CD8-positive, alpha-beta memory T cell (primary cell): ENCODE data around the gene WNK1. TPM values are rescaled to one million over a fixed set of nuclear protein-coding genes. Genes with fewer than 3 reads are reported as not detected.

Experiments used
- CTCF ChIA-PET: fragments of 350-600 bp; sonication (Branson Sonifier 250); formaldehyde crosslinking; loops from one replicate; lab custom pipeline; 2021; ENCODE audit warnings: antibody characterized with exemption; lab: Charles Lee
- POLR2A ChIA-PET: fragments of 350-600 bp; sonication (Branson Sonifier 250); formaldehyde crosslinking; loops from one replicate; lab custom pipeline; 2021; ENCODE audit warnings: antibody characterized with exemption; lab: Charles Lee
- DNase-seq, 5 donors: peaks; one replicate each; pipeline versions ENCODE4 v3.0.0 to v3.0.0-alpha.2; 2020 to 2022; ENCODE audit warnings: mixed read lengths in 1 of 5
- H3K27ac ChIP-seq: one replicate; pipeline ENCODE4 v1.7.0; 2013; ENCODE audit warnings: low read depth, mild to moderate bottlenecking, low read length, moderate library complexity
- H3K27me3 ChIP-seq: 2 replicates; pipeline ENCODE4 v1.7.0; 2013; ENCODE audit warnings: low read length, mild to moderate bottlenecking; ENCODE audit not compliant: insufficient read depth, poor library complexity, severe bottlenecking
- H3K36me3 ChIP-seq: 2 replicates; pipeline ENCODE4 v1.7.0; 2013; ENCODE audit warnings: mild to moderate bottlenecking, low read length, moderate library complexity; ENCODE audit not compliant: insufficient read depth
- H3K4me1 ChIP-seq: 2 replicates; pipeline ENCODE4 v1.7.0; 2013; ENCODE audit warnings: mild to moderate bottlenecking, low read length, moderate library complexity; ENCODE audit not compliant: insufficient read depth
- H3K4me3 ChIP-seq: 2 replicates; pipeline ENCODE4 v1.7.0; 2013; ENCODE audit warnings: mild to moderate bottlenecking, low read length
- H3K9me3 ChIP-seq: 2 replicates; pipeline ENCODE4 v1.7.0; 2013; ENCODE audit warnings: mild to moderate bottlenecking, low read length
- H3K27ac Mint-ChIP-seq, 8 donors: one replicate each; pipeline ENCODE4 v1.8.0; 2020 to 2021; ENCODE audit warnings: mixed read lengths in 8 of 8, mild to moderate bottlenecking in 6 of 8, inconsistent platforms in 3 of 8, moderate library complexity in 3 of 8
- H3K27me3 Mint-ChIP-seq, 2 donors: one replicate each; pipeline ENCODE4 v1.8.0; 2020 to 2021; ENCODE audit warnings: mixed read lengths in 2 of 2, mild to moderate bottlenecking in 1 of 2, moderate library complexity in 1 of 2
- H3K36me3 Mint-ChIP-seq, 3 donors: one replicate each; pipeline ENCODE4 v1.8.0; 2020 to 2021; ENCODE audit warnings: mixed read lengths in 3 of 3, inconsistent platforms in 1 of 3, mild to moderate bottlenecking in 1 of 3
- H3K4me1 Mint-ChIP-seq, 3 donors: one replicate each; pipeline ENCODE4 v1.8.0; 2020 to 2021; ENCODE audit warnings: mixed read lengths in 3 of 3, inconsistent platforms in 1 of 3, mild to moderate bottlenecking in 1 of 3
- H3K4me3 Mint-ChIP-seq, 7 donors: one replicate each; pipeline ENCODE4 v1.8.0; 2020 to 2021; ENCODE audit warnings: mixed read lengths in 7 of 7, mild to moderate bottlenecking in 6 of 7, moderate library complexity in 4 of 7, inconsistent platforms in 2 of 7
- H3K9me3 Mint-ChIP-seq, 5 donors: one replicate each; pipeline ENCODE4 v1.8.0; 2020 to 2022; ENCODE audit warnings: mixed read lengths in 5 of 5, mild to moderate bottlenecking in 3 of 5, moderate library complexity in 2 of 5, inconsistent platforms in 1 of 5
- polyA plus RNA-seq: library from polyadenylated mRNA; unstranded; fragments of 300-500 nt; fragmentation: Illumina TruSeq; gene quantifications from one replicate; pipeline ENCODE4 v1.2.3, GENCODE V29; 2021
- total RNA-seq, 2 experiments: library from RNA; stranded (reverse); gene quantifications; one replicate each; pipeline ENCODE4 v1.2.3, GENCODE V29; 2021

Gene WNK1
- total and polyA plus RNA-seq, 3 experiments from 2014 or later = 47.4 to 176 (median 174) TPM

GRCh38 chr12:879641-880040 is 127.3 kb downstream of the WNK1 start:
- ChIA-PET CTCF (interaction anchor here (1.2 kb wide), 1 partner anchor 10 kb away, joined by 3 read pairs; no protein-coding TSS in a partner anchor), POLR2A (interaction anchor here (0.7 kb wide), 1 partner anchor 704 kb away, joined by 3 read pairs; no protein-coding TSS in a partner anchor)
- Histone ChIP-seq H3K4me3 (no peak overlapping the region), H3K36me3 (peaks cover 55% of the 10 kb centered on the region), H3K4me1 (no peaks in the 10 kb centered on the region), H3K9me3 (no peaks in the 10 kb centered on the region), H3K27ac (no peak overlapping the region), H3K27me3 (no peaks in the 10 kb centered on the region)
- Mint-ChIP-seq H3K4me3 (no peak overlapping the region), H3K36me3 (peaks cover 2 to 81% (median 27%) of the 10 kb centered on the region in 3 donors), H3K27ac (peak overlapping the region in 5 of 8 donors; percentile 33 to 76 (median 53)), H3K9me3 (no peaks in the 10 kb centered on the region), H3K27me3 (no peaks in the 10 kb centered on the region), H3K4me1 (peaks cover 0 to 4% (median 0%) of the 10 kb centered on the region in 3 donors)
- DNase-seq = no peak

- Mint-ChIP-seq H3K36me3 (peaks cover 12 to 83% (median 33%) of the 10 kb centered on the region in 3 donors), H3K9me3 (no peaks in the 10 kb centered on the region), H3K4me3 (no peak overlapping the region), H3K27ac (peak overlapping the region in 3 of 8 donors; percentile 10 to 85 (median 11)), H3K27me3 (no peaks in the 10 kb centered on the region), H3K4me1 (peaks cover 0 to 4% (median 0%) of the 10 kb centered on the region in 3 donors)
- POLR2A ChIA-PET = no interaction called here
- no peak overlapping the region for H3K4me3 ChIP-seq
- H3K27ac ChIP-seq = no peak overlapping the region
- H3K4me1 ChIP-seq = no peaks in the 10 kb centered on the region
- H3K36me3 ChIP-seq = peaks cover 62% of the 10 kb centered on the region
- no peaks in the 10 kb centered on the region for H3K9me3 ChIP-seq
- no peaks in the 10 kb centered on the region for H3K27me3 ChIP-seq
- no peak for DNase-seq
- CTCF ChIA-PET = interaction anchor here (1.2 kb wide), 1 partner anchor 9 kb away, joined by 3 read pairs; no protein-coding TSS in a partner anchor
Measured at GRCh38 chr12:880656-881055, 128.3 kb downstream of the WNK1 start.

GRCh38 chr12:884746-885414 is 132.5 kb downstream of the WNK1 start:
- Mint-ChIP-seq H3K4me1 (no peaks in the 10 kb centered on the region), H3K4me3 (no peak overlapping the region), H3K36me3 (peaks cover 13 to 96% (median 42%) of the 10 kb centered on the region in 3 donors), H3K27ac (peak overlapping the region in 5 of 8 donors; percentile 29 to 68 (median 36)), H3K27me3 (no peaks in the 10 kb centered on the region), H3K9me3 (no peaks in the 10 kb centered on the region)
- H3K4me3 ChIP-seq = no peak overlapping the region
- ChIA-PET POLR2A (interaction anchor here (0.6 kb wide), 1 partner anchor 192 kb away, joined by 4 read pairs; no protein-coding TSS in a partner anchor), CTCF (no interaction called here)
- H3K4me1 ChIP-seq = no peaks in the 10 kb centered on the region
- no peak overlapping the region for H3K27ac ChIP-seq
- no peaks in the 10 kb centered on the region for H3K9me3 ChIP-seq
- no peak for DNase-seq
- peaks cover 93% of the 10 kb centered on the region for H3K36me3 ChIP-seq
- no peaks in the 10 kb centered on the region for H3K27me3 ChIP-seq

DNA sequence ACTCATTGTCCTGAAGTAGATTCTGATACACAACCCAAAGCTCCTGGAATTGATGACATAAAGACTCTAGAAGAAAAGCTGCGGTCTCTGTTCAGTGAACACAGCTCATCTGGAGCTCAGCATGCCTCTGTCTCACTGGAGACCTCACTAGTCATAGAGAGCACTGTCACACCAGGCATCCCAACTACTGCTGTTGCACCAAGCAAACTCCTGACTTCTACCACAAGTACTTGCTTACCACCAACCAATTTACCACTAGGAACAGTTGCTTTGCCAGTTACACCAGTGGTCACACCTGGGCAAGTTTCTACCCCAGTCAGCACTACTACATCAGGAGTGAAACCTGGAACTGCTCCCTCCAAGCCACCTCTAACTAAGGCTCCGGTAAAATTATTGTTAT is 133.3 kb downstream of the WNK1 start:
- peaks cover 13 to 96% (median 42%) of the 10 kb centered on the region in 3 donors for H3K36me3 Mint-ChIP-seq
- Histone ChIP-seq H3K27ac (no peak overlapping the region), H3K4me3 (no peak overlapping the region), H3K36me3 (peaks cover 92% of the 10 kb centered on the region), H3K9me3 (no peaks in the 10 kb centered on the region), H3K27me3 (no peaks in the 10 kb centered on the region), H3K4me1 (no peaks in the 10 kb centered on the region)
- ChIA-PET POLR2A (no interaction called here), CTCF (no interaction called here)
- no peaks in the 10 kb centered on the region for H3K27me3 Mint-ChIP-seq
- no peaks in the 10 kb centered on the region for H3K9me3 Mint-ChIP-seq
- H3K27ac Mint-ChIP-seq = peak overlapping the region in 5 of 8 donors; percentile 0 to 72 (median 30)
- H3K4me1 Mint-ChIP-seq = no peaks in the 10 kb centered on the region
- H3K4me3 Mint-ChIP-seq = no peak overlapping the region
- no peak for DNase-seq

DNA sequence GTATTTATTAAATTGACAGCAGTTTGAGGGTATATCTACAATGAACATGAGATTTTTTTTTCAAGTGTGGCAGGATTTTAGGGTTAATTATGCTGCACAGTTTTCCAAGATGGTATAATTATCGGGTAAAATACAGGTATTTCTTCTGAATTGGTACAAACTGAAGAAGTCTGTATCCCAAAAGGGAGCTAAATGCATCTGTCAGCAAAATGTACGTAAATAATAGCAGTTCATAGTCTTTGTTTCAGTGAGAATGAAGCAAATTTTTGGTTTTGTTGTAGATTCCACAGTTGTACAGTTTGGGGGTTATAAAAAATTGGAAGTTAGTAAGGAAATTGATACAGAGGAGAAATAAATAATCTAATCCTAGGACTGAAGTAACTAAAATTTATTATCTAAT is 133.8 kb downstream of the WNK1 start:
- Mint-ChIP-seq H3K4me3 (no peak overlapping the region), H3K9me3 (no peaks in the 10 kb centered on the region), H3K4me1 (no peaks in the 10 kb centered on the region), H3K36me3 (peaks cover 13 to 95% (median 41%) of the 10 kb centered on the region in 3 donors), H3K27ac (peak overlapping the region in 3 of 8 donors; percentile 22 to 80 (median 47)), H3K27me3 (no peaks in the 10 kb centered on the region)
- Histone ChIP-seq H3K9me3 (no peaks in the 10 kb centered on the region), H3K27me3 (no peaks in the 10 kb centered on the region), H3K4me1 (no peaks in the 10 kb centered on the region), H3K36me3 (peaks cover 87% of the 10 kb centered on the region), H3K27ac (no peak overlapping the region), H3K4me3 (no peak overlapping the region)
- ChIA-PET POLR2A (no interaction called here), CTCF (no interaction called here)
- no peak for DNase-seq

DNA sequence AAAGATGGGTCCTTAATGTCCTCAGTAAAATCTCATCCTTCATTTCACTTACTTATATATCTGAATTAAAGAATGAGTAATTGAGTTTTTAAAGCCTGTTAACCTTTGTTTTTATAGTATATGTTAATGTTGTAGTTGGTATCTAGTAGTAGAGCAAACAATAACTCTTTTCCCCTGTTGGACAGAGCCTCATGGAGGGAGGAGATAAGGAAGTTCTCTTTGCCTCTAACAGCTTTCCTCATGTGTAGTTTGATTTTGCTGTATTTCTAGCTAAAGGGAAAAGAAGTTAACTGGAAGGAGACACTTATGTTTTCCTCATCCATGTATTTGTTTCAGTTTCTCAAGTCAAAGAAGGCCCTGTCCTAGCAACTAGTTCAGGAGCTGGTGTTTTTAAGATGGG is 141.8 kb downstream of the WNK1 start:
- Mint-ChIP-seq H3K4me3 (no peak overlapping the region), H3K36me3 (peaks cover 0 to 83% (median 14%) of the 10 kb centered on the region in 3 donors), H3K27ac (peak overlapping the region in 1 of 8 donors; percentile 43), H3K27me3 (no peaks in the 10 kb centered on the region), H3K9me3 (no peaks in the 10 kb centered on the region), H3K4me1 (peaks cover 0 to 4% (median 3%) of the 10 kb centered on the region in 3 donors)
- no peaks in the 10 kb centered on the region for H3K27me3 ChIP-seq
- no peak for DNase-seq
- H3K27ac ChIP-seq = no peak overlapping the region
- POLR2A ChIA-PET = interaction anchor here (0.5 kb wide), 1 partner anchor 198 kb away, joined by 4 read pairs; no protein-coding TSS in a partner anchor
- peaks cover 37% of the 10 kb centered on the region for H3K36me3 ChIP-seq
- no peaks in the 10 kb centered on the region for H3K4me1 ChIP-seq
- no peak overlapping the region for H3K4me3 ChIP-seq
- H3K9me3 ChIP-seq = no peaks in the 10 kb centered on the region
- CTCF ChIA-PET = interaction anchor here (0.6 to 1.2 kb wide), 2 partner anchors 10 to 318 kb away, joined by 3 to 4 read pairs; no protein-coding TSS in a partner anchor

DNA sequence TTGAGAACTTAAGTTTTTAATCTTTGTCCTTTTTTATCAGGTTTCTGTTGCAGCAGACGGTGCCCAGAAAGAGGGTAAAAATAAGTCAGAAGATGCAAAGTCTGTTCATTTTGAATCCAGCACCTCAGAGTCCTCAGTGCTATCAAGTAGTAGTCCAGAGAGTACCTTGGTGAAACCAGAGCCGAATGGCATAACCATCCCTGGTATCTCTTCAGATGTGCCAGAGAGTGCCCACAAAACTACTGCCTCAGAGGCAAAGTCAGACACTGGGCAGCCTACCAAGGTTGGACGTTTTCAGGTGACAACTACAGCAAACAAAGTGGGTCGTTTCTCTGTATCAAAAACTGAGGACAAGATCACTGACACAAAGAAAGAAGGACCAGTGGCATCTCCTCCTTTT is 143.7 kb downstream of the WNK1 start:
- peaks cover 0 to 4% (median 3%) of the 10 kb centered on the region in 3 donors for H3K4me1 Mint-ChIP-seq
- H3K27me3 Mint-ChIP-seq = no peaks in the 10 kb centered on the region
- Histone ChIP-seq H3K27me3 (no peaks in the 10 kb centered on the region), H3K9me3 (no peaks in the 10 kb centered on the region), H3K4me3 (no peak overlapping the region), H3K4me1 (no peaks in the 10 kb centered on the region), H3K36me3 (peaks cover 43% of the 10 kb centered on the region), H3K27ac (no peak overlapping the region)
- H3K4me3 Mint-ChIP-seq = no peak overlapping the region
- no peak for DNase-seq
- H3K36me3 Mint-ChIP-seq = peaks cover 2 to 85% (median 22%) of the 10 kb centered on the region in 3 donors
- ChIA-PET CTCF (no interaction called here), POLR2A (no interaction called here)
- H3K27ac Mint-ChIP-seq = no peak overlapping the region
- no peaks in the 10 kb centered on the region for H3K9me3 Mint-ChIP-seq

- CTCF ChIA-PET = interaction anchor here (0.7 kb wide), 1 partner anchor 328 kb away, joined by 3 read pairs; no protein-coding TSS in a partner anchor
Measured at GRCh38 chr12:897386-897785, 145.0 kb downstream of the WNK1 start.

More at GRCh38 chr12:897386-897785, 145.0 kb downstream of the WNK1 start:
- H3K4me3 ChIP-seq = no peak overlapping the region
- Mint-ChIP-seq H3K27me3 (no peaks in the 10 kb centered on the region), H3K27ac (peak overlapping the region in 4 of 8 donors; percentile 0 to 29 (median 9)), H3K4me3 (no peak overlapping the region), H3K9me3 (no peaks in the 10 kb centered on the region), H3K4me1 (peaks cover 0 to 4% (median 3%) of the 10 kb centered on the region in 3 donors), H3K36me3 (peaks cover 10 to 89% (median 30%) of the 10 kb centered on the region in 3 donors)
- no peak overlapping the region for H3K27ac ChIP-seq
- H3K36me3 ChIP-seq = peaks cover 57% of the 10 kb centered on the region
- H3K4me1 ChIP-seq = no peaks in the 10 kb centered on the region
- no peak for DNase-seq
- no peaks in the 10 kb centered on the region for H3K9me3 ChIP-seq
- POLR2A ChIA-PET = interaction anchor here (1.1 kb wide), 1 partner anchor 37 kb away, joined by 10 read pairs; no protein-coding TSS in a partner anchor
- H3K27me3 ChIP-seq = no peaks in the 10 kb centered on the region
